Measurements from ENCODE around the gene SREBF1. TPM values are rescaled to one million over a fixed set of nuclear protein-coding genes. Genes with fewer than 3 reads are reported as not detected.
A peak's percentile ranks its signal among the peaks of the same experiment; 100 is the strongest.

SREBF1 gene
- total RNA-seq, 1 donor from 2014 or later, result 51.6 TPM

DNA sequence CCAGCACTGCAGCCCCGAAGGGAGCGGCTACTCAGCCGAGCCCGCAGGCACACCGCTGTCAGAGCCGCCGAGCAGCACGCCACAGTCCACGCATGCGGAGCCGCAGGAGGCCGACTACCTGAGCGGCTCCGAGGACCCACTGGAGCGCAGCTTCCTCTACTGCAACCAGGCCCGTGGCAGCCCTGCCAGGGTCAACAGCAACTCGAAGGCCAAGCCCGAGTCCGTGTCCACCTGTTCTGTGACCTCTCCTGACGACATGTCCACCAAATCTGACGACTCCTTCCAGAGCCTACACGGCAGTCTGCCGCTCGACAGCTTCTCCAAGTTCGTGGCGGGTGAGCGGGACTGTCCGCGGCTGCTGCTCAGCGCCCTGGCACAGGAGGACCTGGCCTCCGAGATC lies 42.4 kb downstream of the SREBF1 start:
- FAIRE-seq (peak; percentile 52), DNase-seq (ENCODE audit: low read depth) (no peak)
- peaks cover 36% of the 10 kb centered on the region for H3K36me3 ChIP-seq (ENCODE audit: control insufficient read depth, insufficient read depth, low read length)
- no peaks in the 10 kb centered on the region for H3K27me3 ChIP-seq (ENCODE audit: control insufficient read depth, insufficient read depth, low read length)
- TF ChIP-seq, protein P1, sequence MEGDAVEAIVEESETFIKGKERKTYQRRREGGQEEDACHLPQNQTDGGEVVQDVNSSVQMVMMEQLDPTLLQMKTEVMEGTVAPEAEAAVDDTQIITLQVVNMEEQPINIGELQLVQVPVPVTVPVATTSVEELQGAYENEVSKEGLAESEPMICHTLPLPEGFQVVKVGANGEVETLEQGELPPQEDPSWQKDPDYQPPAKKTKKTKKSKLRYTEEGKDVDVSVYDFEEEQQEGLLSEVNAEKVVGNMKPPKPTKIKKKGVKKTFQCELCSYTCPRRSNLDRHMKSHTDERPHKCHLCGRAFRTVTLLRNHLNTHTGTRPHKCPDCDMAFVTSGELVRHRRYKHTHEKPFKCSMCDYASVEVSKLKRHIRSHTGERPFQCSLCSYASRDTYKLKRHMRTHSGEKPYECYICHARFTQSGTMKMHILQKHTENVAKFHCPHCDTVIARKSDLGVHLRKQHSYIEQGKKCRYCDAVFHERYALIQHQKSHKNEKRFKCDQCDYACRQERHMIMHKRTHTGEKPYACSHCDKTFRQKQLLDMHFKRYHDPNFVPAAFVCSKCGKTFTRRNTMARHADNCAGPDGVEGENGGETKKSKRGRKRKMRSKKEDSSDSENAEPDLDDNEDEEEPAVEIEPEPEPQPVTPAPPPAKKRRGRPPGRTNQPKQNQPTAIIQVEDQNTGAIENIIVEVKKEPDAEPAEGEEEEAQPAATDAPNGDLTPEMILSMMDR (IDR thresholded peaks at IDR 0.05; ENCODE audit: insufficient read depth, low read length, severe bottlenecking), result no peak
- no peak overlapping the region for H3K4me3 ChIP-seq (ENCODE audit: low read depth, low read length)

DNA sequence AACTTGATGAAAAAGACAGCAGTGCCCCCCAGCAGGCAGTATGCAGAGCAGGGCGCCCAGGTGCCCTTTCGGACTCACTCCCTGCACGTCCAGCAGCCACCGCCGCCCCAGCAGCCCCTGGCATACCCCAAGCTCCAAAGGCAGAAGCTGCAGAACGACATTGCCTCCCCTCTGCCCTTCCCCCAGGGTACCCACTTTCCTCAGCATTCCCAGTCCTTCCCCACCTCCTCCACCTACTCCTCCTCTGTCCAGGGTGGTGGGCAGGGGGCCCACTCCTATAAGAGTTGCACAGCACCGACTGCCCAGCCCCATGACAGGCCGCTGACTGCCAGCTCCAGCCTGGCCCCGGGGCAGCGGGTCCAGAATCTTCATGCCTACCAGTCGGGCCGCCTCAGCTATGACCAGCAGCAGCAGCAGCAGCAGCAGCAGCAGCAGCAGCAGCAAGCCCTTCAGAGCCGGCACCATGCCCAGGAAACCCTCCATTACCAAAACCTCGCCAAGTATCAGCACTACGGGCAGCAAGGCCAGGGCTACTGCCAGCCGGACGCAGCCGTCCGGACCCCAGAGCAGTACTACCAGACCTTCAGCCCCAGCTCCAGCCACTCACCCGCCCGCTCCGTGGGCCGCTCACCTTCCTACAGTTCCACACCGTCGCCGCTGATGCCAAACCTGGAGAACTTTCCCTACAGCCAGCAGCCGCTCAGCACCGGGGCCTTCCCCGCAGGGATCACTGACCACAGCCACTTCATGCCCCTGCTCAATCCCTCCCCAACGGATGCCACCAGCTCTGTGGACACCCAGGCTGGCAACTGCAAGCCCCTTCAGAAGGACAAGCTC lies 43.2 kb downstream of the SREBF1 start:
- H3K36me3 ChIP-seq (ENCODE audit: control insufficient read depth, insufficient read depth, low read length), result peaks cover 28% of the 10 kb centered on the region
- FAIRE-seq (no peak), DNase-seq (ENCODE audit: low read depth) (no peak)
- no peaks in the 10 kb centered on the region for H3K27me3 ChIP-seq (ENCODE audit: control insufficient read depth, insufficient read depth, low read length)
- H3K4me3 ChIP-seq (ENCODE audit: low read depth, low read length), result no peak overlapping the region
- TF ChIP-seq, protein P1 (IDR thresholded peaks at IDR 0.05; ENCODE audit: insufficient read depth, low read length, severe bottlenecking), result no peak

DNA sequence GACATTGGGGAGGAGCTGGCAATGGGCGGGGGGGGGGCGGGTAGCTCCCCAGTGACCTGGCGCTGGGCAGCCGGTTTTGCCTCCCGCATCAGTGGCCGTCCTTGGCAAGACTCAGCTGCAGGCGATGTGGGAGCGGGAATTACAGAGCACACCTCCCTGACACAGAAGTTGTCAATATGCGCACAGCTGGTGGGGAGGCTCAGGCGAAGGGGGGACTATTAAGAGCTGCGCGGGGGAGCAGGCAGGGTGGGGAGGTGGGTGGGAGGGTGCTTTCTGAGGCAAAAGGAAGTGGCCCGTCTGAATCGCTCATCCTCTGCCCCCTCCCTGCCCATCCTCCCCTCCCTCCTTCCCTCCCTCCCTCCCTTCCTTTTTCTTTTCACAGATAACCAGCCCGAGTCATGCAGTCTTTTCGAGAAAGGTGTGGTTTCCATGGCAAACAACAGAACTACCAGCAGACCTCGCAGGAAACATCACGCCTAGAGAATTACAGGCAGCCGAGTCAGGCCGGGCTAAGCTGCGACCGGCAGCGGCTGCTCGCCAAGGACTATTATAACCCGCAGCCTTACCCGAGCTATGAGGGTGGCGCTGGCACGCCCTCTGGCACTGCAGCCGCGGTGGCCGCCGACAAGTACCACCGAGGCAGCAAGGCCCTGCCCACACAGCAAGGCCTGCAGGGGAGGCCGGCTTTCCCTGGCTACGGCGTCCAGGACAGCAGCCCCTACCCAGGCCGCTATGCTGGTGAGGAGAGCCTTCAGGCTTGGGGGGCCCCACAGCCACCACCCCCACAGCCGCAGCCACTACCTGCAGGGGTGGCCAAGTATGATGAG lies 44.0 kb downstream of the SREBF1 start:
- TF ChIP-seq, protein P1 (IDR thresholded peaks at IDR 0.05; ENCODE audit: insufficient read depth, low read length, severe bottlenecking), result no peak
- DNase-seq (ENCODE audit: low read depth), result peak; percentile 30
- FAIRE-seq, result no peak
- Histone ChIP-seq H3K36me3 (ENCODE audit: control insufficient read depth, insufficient read depth, low read length) (peaks cover 22% of the 10 kb centered on the region), H3K4me3 (ENCODE audit: low read depth, low read length) (no peak overlapping the region), H3K27me3 (ENCODE audit: control insufficient read depth, insufficient read depth, low read length) (no peaks in the 10 kb centered on the region)

DNA sequence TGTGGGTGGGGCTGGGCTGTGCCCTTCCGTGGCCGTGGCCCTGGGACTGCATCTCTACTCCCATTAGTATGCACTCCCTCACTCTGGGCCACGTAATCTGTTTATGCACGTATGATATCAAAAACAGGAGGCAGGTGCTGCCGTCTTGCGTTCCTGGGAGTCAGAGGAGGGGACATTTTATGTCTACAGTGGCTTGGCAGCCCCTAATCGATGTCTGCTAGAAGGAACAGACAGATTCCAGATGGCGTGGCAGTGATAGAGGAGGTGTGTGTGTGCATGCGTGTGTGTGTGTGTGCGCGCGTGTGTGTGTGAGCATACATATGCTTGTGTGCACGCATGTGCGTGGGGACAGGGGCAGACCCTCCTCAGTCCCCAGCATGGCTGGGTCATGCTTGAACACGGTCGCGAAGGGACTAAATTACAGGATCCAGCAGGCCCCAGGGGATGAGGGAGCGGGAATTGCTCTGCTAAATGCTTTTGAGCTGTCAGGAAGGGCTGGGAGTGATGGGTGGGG lies 44.7 kb downstream of the SREBF1 start:
- Histone ChIP-seq H3K4me3 (ENCODE audit: low read depth, low read length) (no peak overlapping the region), H3K27me3 (ENCODE audit: control insufficient read depth, insufficient read depth, low read length) (no peaks in the 10 kb centered on the region), H3K36me3 (ENCODE audit: control insufficient read depth, insufficient read depth, low read length) (peaks cover 20% of the 10 kb centered on the region)
- DNase-seq (ENCODE audit: low read depth) (no peak), FAIRE-seq (no peak)
- TF ChIP-seq, protein P1 (IDR thresholded peaks at IDR 0.05; ENCODE audit: insufficient read depth, low read length, severe bottlenecking), result no peak

DNA sequence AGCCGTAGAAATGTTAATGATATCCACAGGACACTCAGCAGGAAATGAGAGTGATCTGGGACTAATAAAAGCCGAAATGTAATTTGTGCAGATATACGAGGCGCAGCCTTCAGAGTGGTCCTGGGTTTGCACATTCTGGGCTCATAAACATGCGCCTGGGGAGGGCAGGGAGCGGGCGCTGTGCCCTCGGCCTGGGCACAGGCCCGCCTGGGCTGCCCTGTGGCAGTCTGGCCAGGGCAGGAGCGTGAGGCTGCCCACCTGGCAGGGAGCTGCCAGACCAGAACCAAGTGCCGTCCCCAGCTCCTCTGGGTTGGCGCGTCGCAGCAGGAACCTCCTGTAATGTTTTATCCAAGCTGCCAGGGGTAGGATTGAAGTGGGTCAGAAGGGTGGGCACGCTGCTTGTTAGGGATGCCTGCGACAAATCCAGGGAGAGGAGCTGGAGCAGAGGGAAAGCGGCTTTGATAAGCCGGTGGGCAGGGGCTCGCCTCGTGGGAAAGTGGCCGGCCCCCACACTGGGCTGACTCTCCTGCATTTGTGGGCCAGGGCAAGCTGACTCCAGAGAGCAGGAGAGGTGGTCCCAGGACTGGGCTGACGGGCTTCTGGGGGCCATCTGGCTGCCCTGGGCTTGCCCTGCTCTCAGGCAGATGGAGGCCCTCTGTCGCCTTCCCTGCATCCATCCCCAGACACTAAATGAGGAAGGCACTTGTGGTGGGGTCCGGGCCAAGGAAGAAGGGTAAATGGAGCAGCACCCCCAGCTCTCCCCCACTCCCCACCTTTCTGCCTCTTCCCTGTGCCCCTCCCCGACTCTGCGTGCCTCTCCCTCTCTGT lies 45.9 kb downstream of the SREBF1 start:
- FAIRE-seq, result no peak
- no peaks in the 10 kb centered on the region for H3K27me3 ChIP-seq (ENCODE audit: control insufficient read depth, insufficient read depth, low read length)
- H3K4me3 ChIP-seq (ENCODE audit: low read depth, low read length), result no peak overlapping the region
- peaks cover 15% of the 10 kb centered on the region for H3K36me3 ChIP-seq (ENCODE audit: control insufficient read depth, insufficient read depth, low read length)
- no peak for DNase-seq (ENCODE audit: low read depth)
- TF ChIP-seq, protein P1 (IDR thresholded peaks at IDR 0.05; ENCODE audit: insufficient read depth, low read length, severe bottlenecking), result no peak
